Hematopoietic multipotent progenitor cell treated with erythropoietin and hydrocortisone succinate and interleukin-3 and kit ligand, for 8 days (in vitro differentiated cells): ENCODE measurements around the gene ZNF785.
A peak's percentile ranks its signal among the peaks of the same experiment; 100 is the strongest.
"Not testable (repeated sequence)": the region's sequence is repeated elsewhere in the genome, so short reads cannot be mapped to it uniquely, and the experiment has no call there.

ENCODE experiments used
- DNase-seq: peaks from one replicate; pipeline ENCODE4 v3.0.0-alpha.2; 2015

The ZNF785 gene

GRCh38 chr16:30601966-30602365 lies 16.5 kb upstream of the ZNF785 start:
- DNase-seq = no peak

- DNase-seq = no peak
Observed at GRCh38 chr16:30600929-30601328, 15.4 kb upstream of the ZNF785 start.

GRCh38 chr16:30600215-30600614 lies 14.7 kb upstream of the ZNF785 start:
- DNase-seq = no peak

DNA sequence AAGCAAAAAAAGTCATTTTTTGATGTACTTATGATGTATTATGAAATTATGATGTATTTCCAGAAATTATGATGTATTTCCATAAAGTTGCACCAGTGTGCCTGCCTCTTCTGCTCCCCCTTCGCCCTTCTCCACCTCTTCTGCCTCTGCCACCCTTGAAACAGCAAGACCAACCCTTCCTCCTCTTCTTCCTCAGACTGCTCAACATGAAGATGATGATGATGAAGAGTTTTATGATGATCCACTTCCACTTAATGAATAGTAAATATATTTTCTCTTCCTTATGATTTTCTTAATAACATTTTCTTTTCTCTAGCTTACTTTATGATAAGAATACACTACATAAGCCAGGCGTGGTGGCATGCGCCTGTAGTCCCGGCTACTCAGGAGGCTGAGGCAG lies 7.4 kb upstream of the ZNF785 start:
- DNase-seq = no peak

DNA sequence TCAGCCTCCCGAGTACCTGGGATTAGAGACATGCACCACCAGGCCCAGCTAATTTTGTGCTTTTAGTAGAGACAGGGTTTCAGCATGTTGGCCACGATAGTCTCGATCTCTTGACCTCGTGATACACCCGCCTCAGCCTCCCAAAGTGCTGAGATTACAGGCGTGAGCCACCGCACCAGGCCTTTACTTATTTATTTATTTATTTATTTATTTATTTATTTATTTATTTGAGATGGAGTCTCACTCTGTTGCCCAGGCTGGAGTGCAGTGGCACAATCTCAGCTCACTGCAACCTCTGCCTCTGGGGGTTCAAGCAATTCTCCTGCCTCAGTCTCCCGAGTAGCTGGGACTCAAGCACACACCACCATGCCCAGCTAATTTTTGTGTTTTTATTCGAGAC lies 5.4 kb upstream of the ZNF785 start:
- not testable (repeated sequence) for DNase-seq

DNA sequence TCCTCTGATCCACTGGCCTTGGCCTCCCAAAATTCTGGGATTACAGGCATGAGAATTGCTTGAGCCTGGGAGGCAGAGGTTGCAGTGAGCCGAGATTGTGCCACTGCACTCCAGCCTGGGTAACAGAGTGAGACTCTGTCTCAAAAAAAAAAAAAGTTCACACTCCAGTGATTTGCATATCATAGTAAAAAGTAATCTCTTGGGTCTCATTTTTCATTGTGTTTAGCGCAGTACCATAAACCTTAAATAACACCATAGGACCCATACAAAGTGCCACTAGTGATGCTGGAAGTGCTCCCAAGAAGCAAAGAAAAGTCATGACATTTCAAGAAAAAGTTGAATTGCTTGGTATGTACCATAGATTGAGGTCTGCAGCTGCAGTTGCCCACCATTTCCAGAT lies 4.1 kb upstream of the ZNF785 start:
- not testable (repeated sequence) for DNase-seq

- no peak for DNase-seq
Observed at GRCh38 chr16:30588651-30589050, 3.2 kb upstream of the ZNF785 start.

- peak; percentile 41 for DNase-seq
Observed at GRCh38 chr16:30585022-30585399, 486 bp downstream of the ZNF785 start.

GRCh38 chr16:30582611-30583340 lies 2.7 kb downstream of the ZNF785 start:
- DNase-seq = no peak

DNA sequence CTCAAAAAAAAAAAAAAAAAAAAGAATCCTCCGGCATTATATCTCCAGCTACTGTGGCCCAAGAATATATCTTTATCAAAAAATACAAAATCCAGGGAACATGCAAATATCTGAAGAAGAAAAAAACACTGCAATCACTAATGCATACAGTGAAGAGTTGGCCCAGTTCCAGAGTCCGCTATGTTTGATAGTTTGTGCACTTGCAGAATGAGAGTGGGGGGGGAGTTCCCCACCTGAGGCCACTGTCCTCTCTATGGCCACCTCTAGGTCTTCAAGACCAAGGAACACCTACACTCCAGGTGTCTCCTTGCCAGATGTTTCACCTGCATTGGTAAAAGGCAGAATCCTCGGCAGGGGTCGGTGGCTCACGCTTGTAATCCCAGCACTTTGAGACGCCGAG lies 4.0 kb downstream of the ZNF785 start:
- DNase-seq = peak; percentile 45

GRCh38 chr16:30574678-30575077 lies 10.8 kb downstream of the ZNF785 start:
- no peak for DNase-seq

DNA sequence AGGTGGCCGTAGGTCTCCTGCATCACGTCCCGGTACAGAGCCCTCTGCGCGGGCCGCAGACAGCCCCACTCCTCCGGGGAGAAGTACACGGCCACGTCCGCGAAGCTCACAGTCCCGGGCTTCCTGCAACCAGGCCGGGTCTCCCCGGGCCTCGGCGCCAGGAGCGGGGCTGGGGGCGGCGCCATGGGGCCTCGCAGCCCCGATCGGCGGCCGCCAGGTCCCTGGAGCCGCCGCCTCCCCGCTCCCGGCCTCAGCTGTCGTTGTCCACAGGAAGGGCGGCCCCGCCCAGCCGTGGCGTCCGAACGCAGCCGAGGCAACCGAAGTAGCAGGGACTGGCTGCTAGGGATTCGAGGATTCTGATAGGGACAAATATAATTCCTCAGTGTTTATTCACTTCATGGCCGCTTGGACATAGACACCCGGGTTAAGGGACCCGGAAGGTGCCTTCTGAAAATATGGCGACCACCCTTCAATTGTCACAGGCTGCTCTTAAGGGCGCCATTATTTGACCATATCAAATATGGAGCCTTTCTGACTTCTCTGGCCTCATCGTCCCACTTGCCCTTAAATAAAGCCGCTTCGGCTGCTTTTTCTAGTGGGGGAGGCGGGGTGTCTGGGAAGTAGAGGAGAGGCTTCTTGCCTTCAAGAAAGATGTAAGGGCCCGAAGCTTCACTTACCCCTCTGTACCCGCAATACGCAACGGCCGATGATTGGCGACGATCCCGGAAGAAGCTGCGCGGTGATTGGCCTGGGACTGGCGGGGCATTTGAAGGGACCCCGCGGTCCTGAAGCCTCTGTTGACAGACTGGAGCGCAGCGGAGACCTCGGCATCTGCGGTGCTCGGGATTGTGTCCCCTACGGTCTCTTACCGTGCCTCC lies 13.8 kb downstream of the ZNF785 start, which contains the start of gene ZNF688:
Gene ZNF688, minus strand, starts transcription at position 270 of the 878 bp plus-strand sequence. Its CDS starts 85 bp downstream, at position 185.
- DNase-seq = peak; percentile 99

DNA sequence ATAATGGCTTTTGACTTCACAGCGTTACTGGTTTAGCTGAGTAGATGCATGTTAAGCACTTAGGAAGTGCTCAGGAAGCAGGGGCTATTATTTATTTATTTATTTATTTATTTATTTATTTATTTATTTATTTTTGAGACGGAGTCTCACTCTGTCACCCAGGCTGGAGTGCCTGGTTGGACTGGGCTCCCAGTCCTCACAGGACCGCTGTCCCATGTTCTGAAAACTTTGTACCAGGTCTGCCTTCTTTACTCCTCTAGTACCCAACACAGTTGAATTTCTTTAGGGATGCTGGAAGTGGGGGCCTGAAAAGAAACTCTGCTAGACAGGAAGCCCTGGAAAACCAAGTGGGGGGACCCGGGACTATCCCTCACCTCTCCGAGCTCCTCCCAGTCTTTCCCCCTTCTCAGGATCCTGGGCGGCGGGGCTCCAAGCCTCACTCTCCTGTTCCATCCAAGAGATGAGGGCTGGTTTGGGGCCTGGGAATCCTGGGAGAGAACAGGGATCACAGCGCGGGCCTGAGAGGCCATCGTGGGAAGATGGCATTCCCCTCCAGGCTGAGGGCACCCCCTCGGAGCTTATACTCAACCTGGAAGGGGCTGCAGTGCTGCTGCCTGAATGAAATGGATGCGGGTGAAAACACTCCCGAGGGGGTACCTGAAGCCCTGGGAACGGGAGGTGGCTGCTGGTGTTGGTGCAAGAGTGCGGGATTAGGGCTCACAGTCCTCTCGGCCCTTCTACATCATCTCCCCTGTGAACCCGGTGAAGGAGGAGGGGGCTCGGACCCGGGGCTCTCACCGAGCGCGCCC lies 14.7 kb downstream of the ZNF785 start:
- DNase-seq = peak; percentile 26

- no peak for DNase-seq
Observed at GRCh38 chr16:30569746-30570635, 15.5 kb downstream of the ZNF785 start.

GRCh38 chr16:30569281-30569680 lies 16.2 kb downstream of the ZNF785 start:
- no peak for DNase-seq

DNA sequence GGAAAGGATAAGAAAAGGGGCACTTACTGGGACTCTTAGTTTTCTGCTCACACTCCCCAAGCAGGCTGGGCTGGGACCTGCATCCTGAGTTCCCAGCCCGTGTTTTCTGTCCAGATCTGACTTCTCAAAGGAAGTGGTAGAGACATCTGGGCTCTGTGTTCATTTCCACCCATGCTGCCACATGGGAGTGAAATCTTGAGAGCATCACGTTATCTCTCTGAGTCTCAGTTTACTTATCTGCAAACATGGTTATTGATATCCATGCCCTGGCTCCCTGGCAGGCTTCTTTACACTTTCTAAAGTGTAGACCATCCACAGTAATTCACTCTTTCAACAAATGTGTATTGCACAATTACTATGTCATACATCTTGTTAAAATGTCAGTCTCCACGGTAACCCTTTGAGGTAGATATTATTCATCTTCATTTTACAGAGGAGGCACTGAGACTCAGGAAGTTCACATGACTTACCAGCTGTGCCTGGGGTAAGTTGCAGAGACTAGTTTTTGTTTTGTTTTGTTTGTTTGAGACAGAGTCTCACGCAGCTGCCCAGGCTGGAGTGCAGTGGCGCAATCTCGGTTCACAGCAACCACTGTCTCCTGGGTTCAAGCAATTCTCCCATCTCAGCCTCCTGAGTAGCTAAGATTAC lies 17.4 kb downstream of the ZNF785 start:
- DNase-seq = no peak

DNA sequence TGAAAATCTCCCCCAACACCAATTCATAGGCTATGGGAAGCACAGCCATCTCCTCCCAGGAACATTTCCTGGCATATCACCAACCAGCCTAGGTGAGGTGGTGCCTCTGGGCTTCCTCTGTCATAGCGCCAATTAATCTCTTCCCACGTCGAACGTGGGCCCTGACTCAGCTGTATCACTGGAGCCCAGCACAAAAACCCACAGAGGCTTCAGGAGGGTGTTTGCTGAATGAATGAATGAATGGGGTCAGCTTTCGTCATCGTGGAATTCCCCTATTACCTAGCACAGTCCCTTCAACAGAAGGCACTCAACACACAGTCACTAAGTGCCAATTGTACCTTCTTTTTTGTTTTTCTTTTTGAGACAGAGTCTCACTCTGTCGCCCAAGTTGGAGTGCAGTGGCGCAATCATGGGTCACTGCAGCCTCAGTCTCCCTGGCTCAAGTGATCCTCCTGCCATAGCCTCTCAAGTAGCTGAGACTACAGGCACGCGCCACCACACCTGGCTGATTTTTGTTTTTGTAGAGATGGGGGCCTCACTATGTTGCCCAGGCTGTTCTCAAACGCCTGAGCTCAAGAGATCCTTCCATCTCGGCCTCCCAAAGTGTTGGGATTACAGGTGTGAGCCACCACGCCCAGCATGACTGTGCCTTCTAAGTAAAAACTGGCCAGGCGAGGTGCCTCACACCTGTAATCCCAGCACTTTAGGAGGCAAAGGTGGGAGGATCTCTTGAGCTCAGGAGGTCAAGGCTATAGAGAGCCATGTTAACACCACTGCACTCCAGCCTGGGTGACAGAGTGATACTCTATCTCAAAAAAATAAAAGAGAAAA lies 18.1 kb downstream of the ZNF785 start:
- no peak for DNase-seq

GRCh38 chr16:30566531-30566930 lies 19.0 kb downstream of the ZNF785 start:
- DNase-seq = peak; percentile 37

GRCh38 chr16:30565984-30566383 lies 19.5 kb downstream of the ZNF785 start:
- DNase-seq = no peak

DNA sequence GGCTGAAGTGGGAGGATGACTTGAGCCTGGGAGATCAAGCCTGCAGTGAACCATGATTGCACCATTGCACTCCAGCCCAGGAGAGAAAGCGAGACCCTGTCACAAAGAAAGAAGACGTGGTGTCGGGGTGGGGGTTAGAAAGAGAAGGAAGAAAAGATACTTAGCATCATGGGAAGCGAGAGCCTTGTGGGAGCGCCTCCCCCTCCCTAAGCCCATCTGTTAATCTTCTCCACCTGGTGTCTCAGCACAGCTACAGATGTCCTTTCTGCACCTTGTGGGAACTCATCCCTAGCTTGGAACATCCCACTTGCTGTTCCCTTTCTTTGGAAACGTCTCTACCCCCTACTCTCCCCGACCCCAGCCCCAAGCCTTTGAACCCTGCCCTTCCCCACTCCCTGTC lies 20.0 kb downstream of the ZNF785 start:
- no peak for DNase-seq

DNA sequence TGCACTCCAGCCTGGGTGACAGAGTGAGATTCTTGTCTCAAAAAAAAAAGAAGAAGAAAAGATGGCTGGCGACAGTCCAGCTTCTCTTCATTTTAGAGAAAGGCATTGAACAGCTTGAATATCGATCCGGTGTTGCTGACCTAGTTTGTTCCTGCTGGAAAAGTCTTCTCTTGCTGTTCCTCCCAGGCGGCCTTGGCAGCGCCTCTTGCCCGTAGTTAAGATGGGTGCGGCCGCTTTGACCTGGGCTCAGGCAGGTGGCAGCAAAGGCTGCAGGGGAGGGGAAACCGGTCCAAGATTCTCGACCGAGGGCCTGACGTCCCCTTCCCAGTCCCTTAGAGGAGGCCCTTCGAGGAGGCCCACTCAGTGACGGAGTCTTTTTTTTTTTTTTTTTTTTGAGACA lies 23.5 kb downstream of the ZNF785 start:
- DNase-seq = peak; percentile 35
